ENCODE data around the gene KEAP1. TPM values are rescaled to one million over a fixed set of nuclear protein-coding genes. Genes with fewer than 3 reads are reported as not detected.
"Not testable (repeated sequence)": the region's sequence is repeated elsewhere in the genome, so short reads cannot be mapped to it uniquely, and the experiment has no call there.

KEAP1 gene
- total RNA-seq, 1 donor from 2014 or later = 69.9 TPM

DNA sequence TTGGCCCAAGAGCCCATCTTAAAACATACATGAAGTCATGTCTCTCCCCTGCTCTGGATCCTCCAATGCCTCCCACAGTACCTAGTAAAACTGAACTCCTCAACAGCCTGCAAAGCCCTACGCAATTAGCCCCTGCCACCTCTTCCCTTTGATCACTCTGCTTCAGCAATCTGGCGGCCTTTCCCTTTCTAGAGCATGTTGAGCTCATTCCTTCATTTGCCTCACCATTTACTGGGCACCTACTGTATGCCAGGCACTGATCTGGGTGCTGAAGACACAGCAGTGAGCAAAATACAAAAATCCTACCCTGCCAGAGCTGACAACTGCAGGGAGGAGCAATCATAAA, 2.9 kb downstream of the KEAP1 start:
- no peak for DNase-seq (ENCODE audit: extremely low read depth, low read depth, low spot score)

DNA sequence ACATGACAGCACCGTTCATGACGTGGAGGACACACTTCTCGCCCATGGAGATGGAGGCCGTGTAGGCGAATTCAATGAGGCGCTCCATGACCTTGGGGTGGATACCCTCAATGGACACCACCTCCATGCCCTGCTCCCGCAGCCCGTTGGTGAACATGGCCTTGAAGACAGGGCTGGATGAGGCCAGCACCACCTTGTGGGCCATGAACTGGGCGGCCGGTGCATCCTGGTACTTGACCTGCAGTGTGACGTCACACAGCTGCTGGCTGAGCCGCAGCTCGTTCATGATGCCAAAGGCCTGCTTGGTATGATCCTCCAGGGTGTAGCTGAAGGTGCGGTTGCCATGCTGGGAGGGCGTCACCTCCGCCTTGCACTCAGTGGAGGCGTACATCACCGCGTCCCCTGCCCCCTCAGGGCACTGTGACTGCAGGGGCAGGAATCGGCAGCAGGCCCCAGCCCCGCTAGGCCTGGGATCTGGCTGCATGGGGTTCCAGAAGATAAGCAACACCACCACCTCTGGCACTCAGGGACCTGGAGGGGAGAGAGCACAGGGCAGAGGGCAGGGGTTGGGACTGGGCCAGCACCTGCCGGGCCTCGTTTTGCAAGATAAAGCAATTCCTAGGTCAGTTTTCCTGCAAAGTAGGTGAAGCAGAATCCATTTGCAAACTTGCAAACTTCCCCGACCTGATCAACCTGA, 3.5 kb downstream of the KEAP1 start:
- no peak for DNase-seq (ENCODE audit: extremely low read depth, low read depth, low spot score)

- DNase-seq (ENCODE audit: extremely low read depth, low read depth, low spot score) = no peak
Measured at GRCh38 chr19:10497371-10497770, 5.8 kb downstream of the KEAP1 start.

- no peak for DNase-seq (ENCODE audit: extremely low read depth, low read depth, low spot score)
Measured at GRCh38 chr19:10491472-10492047, 11.6 kb downstream of the KEAP1 start.

DNA sequence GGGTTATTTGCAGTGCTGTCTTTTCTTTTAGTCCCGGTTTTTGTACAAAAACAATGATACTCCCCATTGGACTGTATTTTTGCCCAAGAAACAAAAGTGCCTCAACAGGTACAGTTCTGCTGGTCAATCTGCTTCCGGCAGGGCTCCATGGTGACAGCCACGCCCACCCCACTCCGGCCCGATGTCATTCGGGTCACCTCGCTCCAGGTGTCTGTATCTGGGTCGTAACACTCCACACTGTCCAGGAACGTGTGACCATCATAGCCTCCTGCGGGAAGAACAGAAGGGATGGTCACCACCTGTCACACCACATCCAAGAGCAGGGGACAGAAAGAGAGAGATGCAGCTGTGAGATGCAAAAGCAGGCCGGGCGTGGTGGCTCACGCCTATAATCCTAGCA, 16.6 kb downstream of the KEAP1 start:
- DNase-seq (ENCODE audit: extremely low read depth, low read depth, low spot score) = no peak

GRCh38 chr19:10478903-10479384, 24.2 kb downstream of the KEAP1 start:
- DNase-seq (ENCODE audit: extremely low read depth, low read depth, low spot score) = no peak

GRCh38 chr19:10478476-10478875, 24.7 kb downstream of the KEAP1 start:
- DNase-seq (ENCODE audit: extremely low read depth, low read depth, low spot score) = no peak

DNA sequence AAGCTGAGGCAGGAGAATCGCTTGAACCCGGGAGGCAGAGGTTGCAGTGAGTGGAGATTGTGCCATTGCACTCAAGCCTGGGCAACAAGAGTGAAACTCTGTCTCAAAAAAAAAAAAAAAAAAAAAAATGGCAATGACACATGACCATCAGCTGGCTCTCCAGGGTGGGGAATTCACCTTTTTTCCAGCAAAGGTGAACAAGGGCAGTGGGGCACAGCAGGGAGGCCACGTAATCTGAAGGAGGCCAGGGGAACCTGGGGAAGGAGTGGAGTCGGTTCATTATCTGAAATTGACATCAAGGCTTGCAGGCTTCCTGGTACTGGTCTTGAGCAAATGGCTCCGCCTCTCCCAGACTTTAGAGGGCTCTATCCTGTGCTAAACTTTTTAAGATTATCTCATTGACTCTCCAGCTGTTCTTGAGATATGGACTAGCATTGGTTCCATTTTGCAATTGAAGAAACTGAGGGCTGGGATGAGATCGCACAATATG, 28.1 kb downstream of the KEAP1 start:
- DNase-seq (ENCODE audit: extremely low read depth, low read depth, low spot score) = no peak

DNA sequence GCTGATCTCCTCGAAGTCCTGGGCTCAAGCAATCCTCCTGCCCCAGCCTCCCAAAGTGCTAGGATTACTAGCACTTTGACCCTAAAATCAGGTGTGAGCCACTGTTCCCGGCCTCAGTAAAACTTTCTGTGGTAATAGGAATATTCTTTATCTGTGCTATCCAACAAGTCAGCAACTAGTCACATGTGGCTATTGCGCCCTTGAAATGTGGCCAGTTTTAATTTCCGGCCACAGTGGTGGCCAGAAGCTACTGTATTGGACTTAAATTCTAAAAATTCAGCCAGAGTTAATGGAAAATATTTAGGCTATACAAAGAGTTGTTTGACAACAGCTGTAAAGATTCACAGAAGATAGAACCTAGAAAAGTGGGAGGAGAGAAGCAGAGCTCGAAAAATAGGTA, 30.0 kb downstream of the KEAP1 start:
- no peak for DNase-seq (ENCODE audit: extremely low read depth, low read depth, low spot score)

GRCh38 chr19:10471909-10472308, 31.2 kb downstream of the KEAP1 start:
- no peak for DNase-seq (ENCODE audit: extremely low read depth, low read depth, low spot score)

GRCh38 chr19:10468133-10468532, 35.0 kb downstream of the KEAP1 start:
- no peak for DNase-seq (ENCODE audit: extremely low read depth, low read depth, low spot score)

DNA sequence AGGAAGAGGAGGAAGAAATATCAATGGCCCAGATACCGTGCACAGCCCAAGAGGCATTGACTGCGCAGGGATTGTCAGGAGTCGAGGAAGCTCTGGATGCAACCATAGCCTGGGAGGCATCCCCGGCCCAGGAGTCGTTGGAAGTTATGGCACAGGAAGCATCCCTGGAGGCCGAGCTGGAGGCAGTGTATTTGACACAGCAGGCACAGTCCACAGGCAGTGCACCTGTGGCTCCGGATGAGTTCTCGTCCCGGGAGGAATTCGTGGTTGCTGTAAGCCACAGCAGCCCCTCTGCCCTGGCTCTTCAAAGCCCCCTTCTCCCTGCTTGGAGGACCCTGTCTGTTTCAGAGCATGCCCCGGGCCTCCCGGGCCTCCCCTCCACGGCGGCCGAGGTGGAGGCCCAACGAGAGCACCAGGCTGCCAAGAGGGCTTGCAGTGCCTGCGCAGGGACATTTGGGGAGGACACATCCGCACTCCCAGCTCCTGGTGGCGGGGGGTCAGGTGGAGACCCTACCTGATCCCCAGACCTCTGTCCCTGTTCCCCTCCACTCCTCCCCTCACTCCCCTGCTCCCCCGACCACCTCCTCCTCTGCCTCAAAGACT, 36.0 kb downstream of the KEAP1 start:
- no peak for DNase-seq (ENCODE audit: extremely low read depth, low read depth, low spot score)

- no peak for DNase-seq (ENCODE audit: extremely low read depth, low read depth, low spot score)
Measured at GRCh38 chr19:10464456-10464855, 38.7 kb downstream of the KEAP1 start.

- no peak for DNase-seq (ENCODE audit: extremely low read depth, low read depth, low spot score)
Measured at GRCh38 chr19:10462557-10462956, 40.6 kb downstream of the KEAP1 start.

- DNase-seq (ENCODE audit: extremely low read depth, low read depth, low spot score) = not testable (repeated sequence)
Measured at GRCh38 chr19:10462042-10462441, 41.1 kb downstream of the KEAP1 start.

GRCh38 chr19:10461047-10461949, 41.9 kb downstream of the KEAP1 start:
- peak; percentile 18 for DNase-seq (ENCODE audit: extremely low read depth, low read depth, low spot score)

- DNase-seq (ENCODE audit: extremely low read depth, low read depth, low spot score) = no peak
Measured at GRCh38 chr19:10460714-10461046, 42.5 kb downstream of the KEAP1 start.

- not testable (repeated sequence) for DNase-seq (ENCODE audit: extremely low read depth, low read depth, low spot score)
Measured at GRCh38 chr19:10458733-10459132, 44.4 kb downstream of the KEAP1 start.

- DNase-seq (ENCODE audit: extremely low read depth, low read depth, low spot score) = no peak
Measured at GRCh38 chr19:10454267-10454666, 48.9 kb downstream of the KEAP1 start.

- no peak for DNase-seq (ENCODE audit: extremely low read depth, low read depth, low spot score)
Measured at GRCh38 chr19:10453852-10454251, 49.3 kb downstream of the KEAP1 start.
